GM23338 (cell line): ENCODE data around the gene CUX1. TPM values are rescaled to one million over a fixed set of nuclear protein-coding genes. Genes with fewer than 3 reads are reported as not detected.

Experiments
- ATAC-seq: fragments of 200-7000 bp; cut with Tn5 transposase; 3 replicates; pipeline ENCODE4 v1.9.1; 2020
- DNase-seq: peaks from one replicate; pipeline ENCODE4 v3.0.0-alpha.2; 2015; ENCODE audit warnings: low spot score
- H2AFZ ChIP-seq: fragments of 200-600 bp; sonication (generic); 2 replicates; pipeline ENCODE4 v1.8.0; 2016; ENCODE audit warnings: antibody characterized with exemption, mild to moderate bottlenecking, moderate library complexity
- H3F3A ChIP-seq: fragments of 200-600 bp; sonication (generic); replicated peaks from 2 replicates; pipeline ENCODE4 v1.8.0; 2017; ENCODE audit warnings: antibody characterized with exemption, mixed run types, low read depth
- H3K27ac ChIP-seq: fragments of 200-600 bp; sonication (generic); 2 replicates; pipeline ENCODE4 v1.6.1; 2016; ENCODE audit warnings: low read depth
- H3K27me3 ChIP-seq: fragments of 200-600 bp; sonication (generic); 2 replicates; pipeline ENCODE4 v1.8.0; 2016; ENCODE audit warnings: mild to moderate bottlenecking, mixed run types, moderate library complexity; ENCODE audit not compliant: insufficient read depth
- H3K36me3 ChIP-seq: fragments of 200-600 bp; sonication (generic); 2 replicates; pipeline ENCODE4 v1.8.0; 2016; ENCODE audit warnings: mild to moderate bottlenecking; ENCODE audit not compliant: insufficient read depth
- H3K4me1 ChIP-seq: fragments of 200-600 bp; sonication (generic); 2 replicates; pipeline ENCODE4 v1.8.0; 2016; ENCODE audit warnings: mild to moderate bottlenecking, moderate library complexity; ENCODE audit not compliant: insufficient read depth
- H3K4me2 ChIP-seq: fragments of 200-600 bp; sonication (generic); 2 replicates; pipeline ENCODE4 v1.7.1; 2017; ENCODE audit warnings: mixed run types
- H3K4me3 ChIP-seq: fragments of 200-600 bp; sonication (generic); 2 replicates; pipeline ENCODE4 v1.6.1; 2016; ENCODE audit warnings: mixed run types
- H3K79me2 ChIP-seq: fragments of 200-600 bp; sonication (generic); replicated peaks from 2 replicates; pipeline ENCODE4 v1.8.0; 2017; ENCODE audit warnings: mild to moderate bottlenecking; ENCODE audit not compliant: insufficient read depth
- H3K9me2 ChIP-seq: fragments of 200-600 bp; sonication (generic); 2 replicates; pipeline ENCODE4 v1.8.0; 2017; ENCODE audit not compliant: insufficient read depth
- H4K20me1 ChIP-seq: fragments of 200-600 bp; sonication (generic); replicated peaks from 2 replicates; pipeline ENCODE4 v1.8.0; 2017; ENCODE audit warnings: mild to moderate bottlenecking; ENCODE audit not compliant: insufficient read depth
- H3K27ac Mint-ChIP-seq: 2 replicates; pipeline ENCODE4 v1.8.0; 2020; ENCODE audit warnings: inconsistent platforms, mild to moderate bottlenecking, moderate library complexity, mixed read lengths
- H3K27me3 Mint-ChIP-seq: 3 replicates; pipeline ENCODE4 v1.8.0; 2022; ENCODE audit warnings: low read depth, mild to moderate bottlenecking, moderate library complexity, mixed read lengths, inconsistent platforms; ENCODE audit not compliant: insufficient read depth, poor library complexity
- H3K36me3 Mint-ChIP-seq: 3 replicates; pipeline ENCODE4 v1.8.0; 2021; ENCODE audit warnings: low read depth, mild to moderate bottlenecking, inconsistent platforms, moderate library complexity, mixed read lengths
- H3K4me1 Mint-ChIP-seq: 3 replicates; pipeline ENCODE4 v1.8.0; 2020; ENCODE audit warnings: mild to moderate bottlenecking, inconsistent platforms, mixed read lengths
- H3K4me3 Mint-ChIP-seq: 3 replicates; pipeline ENCODE4 v1.8.0; 2021; ENCODE audit warnings: moderate library complexity, mild to moderate bottlenecking, inconsistent platforms, mixed read lengths
- H3K9me3 Mint-ChIP-seq: 3 replicates; pipeline ENCODE4 v1.8.0; 2020; ENCODE audit warnings: moderate library complexity, mild to moderate bottlenecking, inconsistent platforms, mixed read lengths
- CREB1 ChIP-seq: fragments of 250-450 bp; sonication (Bioruptor Pico); IDR thresholded peaks from 2 replicates; pipeline ENCODE4 v1.5.0; 2020; ENCODE audit warnings: low read depth, mild to moderate bottlenecking, moderate library complexity
- EZH2 ChIP-seq: fragments of 200-600 bp; sonication (generic); IDR thresholded peaks from one replicate; pipeline ENCODE4 v1.8.0; 2017; ENCODE audit warnings: antibody characterized with exemption, mild to moderate bottlenecking, low read depth; ENCODE audit not compliant: unreplicated experiment
- EZH2phosphoT487 ChIP-seq: fragments of 200-600 bp; sonication (generic); IDR thresholded peaks from one replicate; pipeline ENCODE4 v1.8.1; 2018; ENCODE audit warnings: antibody characterized with exemption; ENCODE audit not compliant: unreplicated experiment
- JUNB ChIP-seq: IDR thresholded peaks from one replicate; pipeline ENCODE4 v1.6.1; 2016; ENCODE audit warnings: antibody characterized with exemption; ENCODE audit not compliant: unreplicated experiment
- NANOG ChIP-seq: IDR thresholded peaks from 2 replicates; pipeline ENCODE4 v1.6.1; 2016; ENCODE audit warnings: antibody characterized with exemption, borderline replicate concordance
- POLR2AphosphoS5 ChIP-seq: IDR thresholded peaks from 2 replicates; pipeline ENCODE4 v1.6.1; 2016; ENCODE audit warnings: antibody characterized with exemption, low read depth
- STAT1 ChIP-seq: IDR thresholded peaks from one replicate; pipeline ENCODE4 v1.6.1; 2016; ENCODE audit warnings: antibody characterized with exemption; ENCODE audit not compliant: unreplicated experiment
- polyA plus RNA-seq: library from polyadenylated mRNA; unstranded; fragments of >200 nt; fragmentation: Nextera tagmentation; extraction: Ambion mirVana; gene quantifications from 2 replicates; pipeline ENCODE4 v1.2.1, GENCODE V29; 2016
- total RNA-seq: library from RNA; depleted of rRNA; stranded (reverse); fragments of >200 nt; shearing (Covaris generic); gene quantifications from 2 replicates; pipeline ENCODE4 v1.2.3, GENCODE V29; 2014
- TF ChIP-seq, protein P1 (sequence below), 2 experiments: fragments of 200-600 bp in 1 of 2; sonication (generic) in 1 of 2; conservative IDR thresholded peaks; 2 replicates each; pipeline versions ENCODE4 v1.5.1 to v1.6.1; 2016 to 2017; ENCODE audit warnings: antibody characterized with exemption in 2 of 2, low read depth in 2 of 2, mild to moderate bottlenecking in 2 of 2, moderate library complexity in 1 of 2
- TF ChIP-seq, protein P2 (sequence below): IDR thresholded peaks from one replicate; pipeline ENCODE4 v1.6.1; 2018; ENCODE audit warnings: antibody characterized with exemption; ENCODE audit not compliant: unreplicated experiment

Gene CUX1
- total and polyA plus RNA-seq, 2 experiments from 2014 or later = 49.9 to 64.0 TPM

- TF ChIP-seq, protein P1, sequence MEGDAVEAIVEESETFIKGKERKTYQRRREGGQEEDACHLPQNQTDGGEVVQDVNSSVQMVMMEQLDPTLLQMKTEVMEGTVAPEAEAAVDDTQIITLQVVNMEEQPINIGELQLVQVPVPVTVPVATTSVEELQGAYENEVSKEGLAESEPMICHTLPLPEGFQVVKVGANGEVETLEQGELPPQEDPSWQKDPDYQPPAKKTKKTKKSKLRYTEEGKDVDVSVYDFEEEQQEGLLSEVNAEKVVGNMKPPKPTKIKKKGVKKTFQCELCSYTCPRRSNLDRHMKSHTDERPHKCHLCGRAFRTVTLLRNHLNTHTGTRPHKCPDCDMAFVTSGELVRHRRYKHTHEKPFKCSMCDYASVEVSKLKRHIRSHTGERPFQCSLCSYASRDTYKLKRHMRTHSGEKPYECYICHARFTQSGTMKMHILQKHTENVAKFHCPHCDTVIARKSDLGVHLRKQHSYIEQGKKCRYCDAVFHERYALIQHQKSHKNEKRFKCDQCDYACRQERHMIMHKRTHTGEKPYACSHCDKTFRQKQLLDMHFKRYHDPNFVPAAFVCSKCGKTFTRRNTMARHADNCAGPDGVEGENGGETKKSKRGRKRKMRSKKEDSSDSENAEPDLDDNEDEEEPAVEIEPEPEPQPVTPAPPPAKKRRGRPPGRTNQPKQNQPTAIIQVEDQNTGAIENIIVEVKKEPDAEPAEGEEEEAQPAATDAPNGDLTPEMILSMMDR (conservative IDR thresholded peaks at IDR 0.05; ENCODE audit: low read depth in 2 of 2) = no peak
- TF ChIP-seq NANOG (no peak), STAT1 (no peak)
Measured at GRCh38 chr7:101875283-101875846, 57.9 kb downstream of the CUX1 start (continued).

GRCh38 chr7:101877882-101878591 lies 60.6 kb downstream of the CUX1 start:
- Mint-ChIP-seq H3K27ac (no peak overlapping the region; the same call in 1 of the 2 replicates), H3K27me3 (peaks cover 13% of the 10 kb centered on the region), H3K4me3 (no peak overlapping the region), H3K36me3 (0 out of 3 replicates have a peak, but pooled peaks cover 4% of the 10 kb centered on the region), H3K9me3 (no peaks in the 10 kb centered on the region), H3K4me1 (peaks cover 81% of the 10 kb centered on the region)
- H3K36me3 ChIP-seq = no peaks in the 10 kb centered on the region
- 0 out of 2 replicates have a peak overlapping the region, but pooled peaks have one; percentile 41 for H3K4me2 ChIP-seq
- 0 out of 2 replicates have a peak overlapping the region, but pooled peaks have one; percentile 39 for H3K27ac ChIP-seq
- peaks cover 100% of the 10 kb centered on the region for H3K79me2 ChIP-seq
- H3K9me2 ChIP-seq = no peaks in the 10 kb centered on the region
- H3K4me1 ChIP-seq = peaks cover 78% of the 10 kb centered on the region
- H2AFZ ChIP-seq = no peak overlapping the region
- peaks cover 72% of the 10 kb centered on the region for H4K20me1 ChIP-seq
- DNase-seq (peak; percentile 45), ATAC-seq (peak; percentile 19)
- H3F3A ChIP-seq = 0 out of 2 replicates have a peak, but pooled peaks cover 10% of the 10 kb centered on the region
- H3K4me3 ChIP-seq = no peak overlapping the region
- no peaks in the 10 kb centered on the region for H3K27me3 ChIP-seq
- TF ChIP-seq EZH2phosphoT487 (no peak), NANOG (no peak), JUNB (no peak), POLR2AphosphoS5 (no peak), EZH2 (no peak), CREB1 (no peak)
- TF ChIP-seq, protein P1 (conservative IDR thresholded peaks at IDR 0.05; ENCODE audit: low read depth in 2 of 2) = no peak
- TF ChIP-seq, protein P2, sequence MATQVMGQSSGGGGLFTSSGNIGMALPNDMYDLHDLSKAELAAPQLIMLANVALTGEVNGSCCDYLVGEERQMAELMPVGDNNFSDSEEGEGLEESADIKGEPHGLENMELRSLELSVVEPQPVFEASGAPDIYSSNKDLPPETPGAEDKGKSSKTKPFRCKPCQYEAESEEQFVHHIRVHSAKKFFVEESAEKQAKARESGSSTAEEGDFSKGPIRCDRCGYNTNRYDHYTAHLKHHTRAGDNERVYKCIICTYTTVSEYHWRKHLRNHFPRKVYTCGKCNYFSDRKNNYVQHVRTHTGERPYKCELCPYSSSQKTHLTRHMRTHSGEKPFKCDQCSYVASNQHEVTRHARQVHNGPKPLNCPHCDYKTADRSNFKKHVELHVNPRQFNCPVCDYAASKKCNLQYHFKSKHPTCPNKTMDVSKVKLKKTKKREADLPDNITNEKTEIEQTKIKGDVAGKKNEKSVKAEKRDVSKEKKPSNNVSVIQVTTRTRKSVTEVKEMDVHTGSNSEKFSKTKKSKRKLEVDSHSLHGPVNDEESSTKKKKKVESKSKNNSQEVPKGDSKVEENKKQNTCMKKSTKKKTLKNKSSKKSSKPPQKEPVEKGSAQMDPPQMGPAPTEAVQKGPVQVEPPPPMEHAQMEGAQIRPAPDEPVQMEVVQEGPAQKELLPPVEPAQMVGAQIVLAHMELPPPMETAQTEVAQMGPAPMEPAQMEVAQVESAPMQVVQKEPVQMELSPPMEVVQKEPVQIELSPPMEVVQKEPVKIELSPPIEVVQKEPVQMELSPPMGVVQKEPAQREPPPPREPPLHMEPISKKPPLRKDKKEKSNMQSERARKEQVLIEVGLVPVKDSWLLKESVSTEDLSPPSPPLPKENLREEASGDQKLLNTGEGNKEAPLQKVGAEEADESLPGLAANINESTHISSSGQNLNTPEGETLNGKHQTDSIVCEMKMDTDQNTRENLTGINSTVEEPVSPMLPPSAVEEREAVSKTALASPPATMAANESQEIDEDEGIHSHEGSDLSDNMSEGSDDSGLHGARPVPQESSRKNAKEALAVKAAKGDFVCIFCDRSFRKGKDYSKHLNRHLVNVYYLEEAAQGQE = no peak
